K562 (cell line): ENCODE measurements around the gene ARNT2. TPM values are rescaled to one million over a fixed set of nuclear protein-coding genes. Genes with fewer than 3 reads are reported as not detected.

ENCODE experiments used
- ATAC-seq: fragments of 200-7000 bp; cut with Tn5 transposase; 3 replicates; pipeline ENCODE4 v1.9.1; 2020; ENCODE audit warnings: moderate library complexity
- BruUV-seq: library from RNA; stranded (reverse); fragments of 400-500 nt; replicated peaks from 2 replicates; lab custom pipeline; 2021; lab: Mats Ljungman, UMichigan
- CTCF ChIA-PET: fragments of 300-600 bp; formaldehyde crosslinking; extraction: SDS; loops from one replicate; lab custom pipeline; 2021; ENCODE audit warnings: low intra/inter-chr PET ratio; lab: Yijun Ruan, JAX
- POLR2A ChIA-PET: fragments of 300-600, 350-650 bp; sonication (Branson Sonifier 250); formaldehyde crosslinking; extraction: SDS; loops from one replicate; lab custom pipeline; 2021; ENCODE audit warnings: antibody characterized with exemption, inconsistent platforms; lab: Yijun Ruan, JAX
- DNase-seq, 4 experiments: peaks; one replicate each; pipeline versions ENCODE4 v3.0.0 to v3.0.0-alpha.2; 2011 to 2018; ENCODE audit warnings: low spot score in 3 of 4, mixed read lengths in 3 of 4; ENCODE audit errors: extremely low read depth in 1 of 4
- FAIRE-seq: peaks from 2 replicates; lab custom pipeline; 2011; peaks lifted over from hg19 to GRCh38; lab: Jason Lieb, UNC
- H2AFZ ChIP-seq: 2 replicates; pipeline ENCODE4 v1.6.0; 2011; ENCODE audit warnings: low read depth, low read length, control low read depth, inconsistent platforms
- H3K27ac ChIP-seq: fragments of 200-600 bp; 3 replicates; pipeline ENCODE4 v1.8.0; 2011; ENCODE audit warnings: low read depth, mild to moderate bottlenecking, control low read depth, inconsistent platforms, low read length, moderate library complexity, mixed read lengths; ENCODE audit errors: extremely low read depth
- H3K27me3 ChIP-seq, 2 experiments: fragments of 300-600 bp in 1 of 2; 2 replicates in 1 of 2; 3 replicates in 1 of 2; pipeline versions ENCODE4 v1.6.0 to v1.8.0; 2011; ENCODE audit warnings: inconsistent platforms in 2 of 2, low read length in 2 of 2, mild to moderate bottlenecking in 1 of 2, mixed read lengths in 1 of 2, moderate library complexity in 1 of 2; ENCODE audit not compliant: control insufficient read depth in 2 of 2, insufficient read depth in 2 of 2
- H3K36me3 ChIP-seq: fragments of 300-600 bp; 3 replicates; pipeline ENCODE4 v1.8.0; 2011; ENCODE audit warnings: mild to moderate bottlenecking, low read length, inconsistent platforms; ENCODE audit not compliant: control insufficient read depth, insufficient read depth
- H3K4me1 ChIP-seq, 2 experiments: fragments of 200-600 bp in 1 of 2; replicated peaks in 1 of 2; 2 replicates in 1 of 2; 3 replicates in 1 of 2; pipeline versions ENCODE4 v1.5.1 to v1.8.0; 2011; ENCODE audit warnings: inconsistent platforms in 2 of 2, low read length in 2 of 2, mild to moderate bottlenecking in 1 of 2, mixed read lengths in 1 of 2, moderate library complexity in 1 of 2; ENCODE audit not compliant: control insufficient read depth in 2 of 2, insufficient read depth in 2 of 2
- H3K4me2 ChIP-seq: 2 replicates; pipeline ENCODE4 v1.6.1; 2011; ENCODE audit warnings: low read length, control low read depth, inconsistent platforms, mixed read lengths; ENCODE audit not compliant: insufficient read depth
- H3K4me3 ChIP-seq: fragments of 200-600 bp; sonication (generic), shearing (Covaris generic); 2 replicates; pipeline ENCODE4 v1.5.1; 2016; ENCODE audit warnings: control low read depth, inconsistent platforms
- H3K79me2 ChIP-seq: fragments of 200-600 bp; 3 replicates; pipeline ENCODE4 v1.8.0; 2011; ENCODE audit warnings: low read length, inconsistent platforms; ENCODE audit not compliant: control insufficient read depth, insufficient read depth
- H3K9ac ChIP-seq, 2 experiments: 2 replicates each; pipeline versions ENCODE4 v1.6.0 to v1.6.1; 2011; ENCODE audit warnings: low read depth in 2 of 2, low read length in 2 of 2, control low read depth in 1 of 2, inconsistent platforms in 1 of 2, mild to moderate bottlenecking in 1 of 2, mixed read lengths in 1 of 2; ENCODE audit not compliant: insufficient read depth in 1 of 2
- H3K9me1 ChIP-seq: one replicate; pipeline ENCODE4 v1.6.0; 2011; ENCODE audit warnings: inconsistent platforms, mild to moderate bottlenecking, low read length, moderate library complexity; ENCODE audit not compliant: control insufficient read depth, insufficient read depth
- H3K9me3 ChIP-seq: replicated peaks from 2 replicates; pipeline ENCODE4 v1.5.1; 2011; ENCODE audit warnings: low read depth, low read length, inconsistent platforms; ENCODE audit not compliant: control insufficient read depth, insufficient read depth
- H4K20me1 ChIP-seq: replicated peaks from 2 replicates; pipeline ENCODE4 v1.6.1; 2011; ENCODE audit warnings: low read length, inconsistent platforms, mixed read lengths; ENCODE audit not compliant: control insufficient read depth, insufficient read depth
- ADNP ChIP-seq: fragments of 200-800 bp; sonication (Bioruptor generic); IDR thresholded peaks from 2 replicates; pipeline ENCODE4 v1.6.1; 2016; ENCODE audit warnings: missing genetic modification characterization, missing compliant biosample characterization
- CBFA2T3 ChIP-seq: fragments of 450-650 bp; IDR thresholded peaks from 2 replicates; pipeline ENCODE4 v1.6.1; 2017
- CBX8 ChIP-seq: fragments of 200-600 bp; sonication (generic); IDR thresholded peaks from 2 replicates; pipeline ENCODE4 v1.6.1; 2012; ENCODE audit warnings: borderline replicate concordance, mixed run types, low read depth, mild to moderate bottlenecking, moderate library complexity, mixed read lengths, low read length, control low read depth, inconsistent platforms; ENCODE audit not compliant: poor library complexity, severe bottlenecking; ENCODE audit errors: extremely low read depth
- CREM ChIP-seq: IDR thresholded peaks from 2 replicates; pipeline ENCODE4 v1.6.1; 2014; ENCODE audit warnings: antibody characterized with exemption, low read depth
- GATAD2A ChIP-seq: fragments of 450-650 bp; IDR thresholded peaks from 2 replicates; pipeline ENCODE4 v1.6.1; 2017
- HDAC2 ChIP-seq: fragments of 450-650 bp; IDR thresholded peaks from 2 replicates; pipeline ENCODE4 v1.6.1; 2016; ENCODE audit warnings: mild to moderate bottlenecking
- HMBOX1 ChIP-seq: sonication (generic); IDR thresholded peaks from 2 replicates; pipeline ENCODE4 v1.6.1; 2016
- HOXB6 ChIP-seq: fragments of 250-450 bp; sonication (Bioruptor Pico); IDR thresholded peaks from 2 replicates; pipeline ENCODE4 v1.5.1; 2022; ENCODE audit warnings: mild to moderate bottlenecking, borderline replicate concordance
- MAFF ChIP-seq: IDR thresholded peaks from 2 replicates; pipeline ENCODE4 v1.6.1; 2012; ENCODE audit warnings: low read length, improper control_type of control experiment
- RBM39 ChIP-seq: fragments of 200-400 bp; formaldehyde crosslinking; optimal IDR thresholded peaks from 2 replicates; pipeline ENCODE3; 2018; ENCODE audit warnings: low read depth, low read length
- RCOR1 ChIP-seq, 2 experiments: IDR thresholded peaks; 2 replicates each; pipeline ENCODE4 v1.6.1; 2012; ENCODE audit warnings: low read depth in 2 of 2, low read length in 2 of 2, borderline replicate concordance in 1 of 2, improper control_type of control experiment in 1 of 2
- U2AF2 ChIP-seq: fragments of 200-400 bp; formaldehyde crosslinking; optimal IDR thresholded peaks from 2 replicates; pipeline ENCODE3; 2017; ENCODE audit warnings: low read depth, mild to moderate bottlenecking, low read length
- ZFPM2 ChIP-seq: fragments of 250-450 bp; sonication (Bioruptor Pico); IDR thresholded peaks from 2 replicates; pipeline ENCODE4 v1.5.1; 2022; ENCODE audit warnings: mild to moderate bottlenecking
- ZNF174 ChIP-seq: fragments of 250-450 bp; sonication (Bioruptor Pico); IDR thresholded peaks from 2 replicates; pipeline ENCODE4 v1.4.0; 2020; ENCODE audit warnings: mild to moderate bottlenecking
- ZNF586 ChIP-seq: fragments of 450-650 bp; formaldehyde crosslinking; conservative IDR thresholded peaks from 2 replicates; pipeline ENCODE4 v1.4.0; 2020; ENCODE audit warnings: mild to moderate bottlenecking, moderate library complexity
- WGBS: fragments of 100-300 bp; shearing (Covaris generic); methylation state at CpG from one replicate; pipeline ENCODE4 v1.1.6; 2016; ENCODE audit warnings: low coverage, mixed read lengths; ENCODE audit not compliant: insufficient coverage; ENCODE audit errors: missing lambda C conversion rate; 5-methylcytosine and 5-hydroxymethylcytosine counted together
- in situ Hi-C: fragments of 300-500 bp; cut with MboI; formaldehyde crosslinking; loops from 4 replicates; pipeline ENCODE4 v1.15.0; 2018; ENCODE audit warnings: inconsistent platforms, mixed read lengths
- intact Hi-C: fragments of 100-400 bp; cut with micrococcal nuclease; formaldehyde crosslinking; loops from 2 replicates; pipeline ENCODE4 v1.14.2; 2022
- polyA plus RNA-seq, 8 experiments: library from polyadenylated mRNA; depleted of rRNA in 4 of 8; stranded (reverse) in 5 of 8; unstranded in 3 of 8; fragments of >200 nt; fragmentation: Nextera tagmentation in 2 of 8; fragmentation: Illumina TruSeq in 1 of 8; extraction: Ambion mirVana in 2 of 8; extraction: Trizol in 1 of 8; gene quantifications; 2 replicates each; pipeline versions ENCODE4 v1.2.1 to v1.2.3, GENCODE V29; 2011 to 2014; ENCODE audit warnings: inconsistent platforms in 1 of 8, missing spikeins in 1 of 8
- total RNA-seq, 7 experiments: library from RNA; depleted of rRNA in 6 of 7; stranded (reverse); fragments of >200 nt in 6 of 7; fragmentation: Illumina TruSeq in 2 of 7; extraction: Trizol in 2 of 7; gene quantifications; 2 replicates each; pipeline versions ENCODE4 v1.2.1 to v1.2.3, GENCODE V29; 2011 to 2021; ENCODE audit warnings: low replicate concordance in 1 of 7

The ARNT2 gene
- total and polyA plus RNA-seq, 9 of the 15 experiments (the other 6 are each of a cell fraction or from before 2014, with no cell fraction given) = 0.01 TPM; not detected in 8

- no peaks in the 10 kb centered on the region for H3K9me1 ChIP-seq
- H3K27me3 ChIP-seq = 0 out of 5 replicates have a peak, but pooled peaks cover 0 to 3% of the 10 kb centered on the region in 2 experiments
- no peaks in the 10 kb centered on the region for H3K9me3 ChIP-seq
- no peak overlapping the region for H3K4me2 ChIP-seq
- H3K9ac ChIP-seq = no peak overlapping the region
- H3K27ac ChIP-seq = no peak overlapping the region
- 1% methylated on average over 4 of the region's 4 CpGs for WGBS
- BruUV-seq = no TSS peak
- H3K36me3 ChIP-seq = no peaks in the 10 kb centered on the region
- no peaks in the 10 kb centered on the region for H3K79me2 ChIP-seq
- no peak for TF ChIP-seq CREM
- no peak overlapping the region for H2AFZ ChIP-seq
- ChIA-PET CTCF (no interaction called here), POLR2A (no interaction called here)
- in situ Hi-C loops (no loop called here), intact Hi-C loops (no loop called here)
- ATAC-seq = no peak
- DNase-seq = no peak
- no peaks in the 10 kb centered on the region for H4K20me1 ChIP-seq
- no peak for FAIRE-seq
- H3K4me1 ChIP-seq = no peaks in the 10 kb centered on the region
- no peak overlapping the region for H3K4me3 ChIP-seq
Observed at GRCh38 chr15:80374441-80374840, 29.7 kb upstream of the ARNT2 start.

GRCh38 chr15:80375968-80376891 is 28.0 kb upstream of the ARNT2 start:
- no peak for DNase-seq
- POLR2A ChIA-PET = interaction anchor here (0.6 to 1.4 kb wide), 2 partner anchors 10 to 685 kb away, joined by 3 to 5 read pairs; no protein-coding TSS in a partner anchor
- 3% methylated on average over 4 of the region's 4 CpGs for WGBS
- Histone ChIP-seq H3K9ac (no peak overlapping the region), H3K4me2 (no peak overlapping the region), H3K9me1 (no peaks in the 10 kb centered on the region), H3K9me3 (no peaks in the 10 kb centered on the region), H3K27me3 (peaks cover 0 to 3% of the 10 kb centered on the region in 2 experiments; a peak in 1 of 5 replicates), H3K36me3 (no peaks in the 10 kb centered on the region), H2AFZ (no peak overlapping the region), H3K4me3 (no peak overlapping the region), H3K79me2 (no peaks in the 10 kb centered on the region), H3K27ac (no peak overlapping the region), H4K20me1 (no peaks in the 10 kb centered on the region), H3K4me1 (no peaks in the 10 kb centered on the region)
- intact Hi-C loops (no loop called here), in situ Hi-C loops (no loop called here)
- CTCF ChIA-PET = no interaction called here
- no peak for FAIRE-seq
- ATAC-seq = no peak
- BruUV-seq = no TSS peak
- TF ChIP-seq CBX8 (no peak), GATAD2A (no peak), HDAC2 (no peak), U2AF2 (no peak), HOXB6 (CRISPR knock-in tag) (no peak), RBM39 (no peak), ZFPM2 (CRISPR knock-in tag) (no peak), MAFF (no peak), ZNF586 (no peak), RCOR1 (IDR thresholded peaks at IDR 0.05; ENCODE audit: borderline replicate concordance in 1 of 2, low read depth in 2 of 2, low read length in 2 of 2) (no peak), CBFA2T3 (no peak), ZNF174 (CRISPR knock-in tag) (no peak), HMBOX1 (no peak), ADNP (no peak)
